HG02981 (cell line): Measurements from ENCODE around the gene CCDC178.
A peak's percentile ranks its signal among the peaks of the same experiment; 100 is the strongest.

ENCODE experiments used
- ATAC-seq: cut with Tn5 transposase; IDR thresholded peaks from one replicate; pipeline ENCODE4 v1.9.1; 2021; ENCODE audit warnings: mild to moderate bottlenecking, moderate library complexity; ENCODE audit not compliant: unreplicated experiment

Gene CCDC178

DNA sequence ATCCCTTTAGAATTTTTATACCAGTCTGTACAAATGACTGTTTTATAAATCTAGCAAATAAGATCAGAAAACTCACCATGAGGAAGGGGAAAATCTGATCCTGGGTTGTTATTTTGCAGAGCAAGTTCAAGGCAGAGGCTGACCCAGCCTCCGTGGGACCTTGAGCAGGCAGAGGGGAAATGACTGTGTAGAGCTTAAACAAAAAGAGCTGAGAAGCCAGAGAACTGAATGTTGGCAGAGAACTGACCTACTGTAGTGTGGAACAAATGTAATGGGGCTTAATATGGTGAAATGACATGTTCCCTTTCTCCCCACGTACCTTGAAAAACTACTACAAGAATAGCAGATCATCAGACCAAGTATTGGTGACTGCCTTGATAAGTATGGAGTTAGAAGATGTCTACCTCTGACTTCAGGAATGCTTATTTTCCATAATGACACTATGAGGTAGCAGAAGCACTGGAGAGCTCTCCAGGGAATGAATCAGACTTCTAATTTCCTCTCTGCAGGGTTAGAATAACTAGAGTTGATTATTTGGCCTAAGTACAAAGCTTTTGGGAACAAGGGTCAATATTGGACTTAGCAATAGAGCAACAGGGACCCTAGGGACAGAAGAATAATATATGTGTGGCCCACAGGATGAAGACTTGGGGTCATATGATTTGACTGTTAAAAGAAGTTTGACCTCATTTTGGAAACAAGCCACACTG lies 304.4 kb downstream of the CCDC178 start:
- no peak for ATAC-seq

DNA sequence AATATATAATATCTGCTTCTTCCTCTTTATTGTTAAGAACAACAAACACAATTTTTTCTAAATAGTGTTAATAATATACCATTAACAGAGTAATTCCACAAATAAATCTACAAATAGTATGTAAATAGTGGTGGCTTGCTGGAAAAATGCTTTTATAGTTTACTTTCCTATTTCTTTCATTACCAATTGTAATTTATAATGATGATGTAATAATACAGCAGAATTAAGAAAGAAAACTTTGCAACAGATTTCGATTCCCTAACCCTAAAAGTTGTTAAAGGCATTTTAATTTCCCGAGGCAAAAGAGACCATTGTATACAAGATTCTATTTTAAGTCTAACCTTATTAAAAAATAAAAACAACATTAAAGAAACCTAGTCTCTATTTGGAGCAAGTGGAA lies 307.9 kb downstream of the CCDC178 start:
- no peak for ATAC-seq

DNA sequence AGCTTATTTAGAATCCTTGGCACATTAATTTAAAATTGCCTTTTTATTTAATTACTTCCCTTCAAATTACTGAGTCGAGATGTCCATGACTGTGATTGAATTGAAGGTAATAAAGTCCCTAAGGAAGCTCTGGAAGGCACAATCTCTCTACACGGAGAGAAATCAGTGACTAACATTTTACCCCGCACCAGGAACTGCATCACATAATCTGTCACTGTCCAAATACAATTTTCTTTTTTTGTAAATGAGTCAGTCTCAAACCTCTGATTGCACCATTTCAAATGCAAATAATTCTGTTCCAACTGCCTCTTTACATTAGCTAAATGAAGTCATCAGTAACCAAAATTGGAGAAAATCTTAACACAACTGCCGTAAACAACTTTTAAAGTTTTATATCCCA lies 311.9 kb downstream of the CCDC178 start:
- no peak for ATAC-seq

GRCh38 chr18:33123862-33124518 lies 316.5 kb downstream of the CCDC178 start:
- ATAC-seq, result no peak

- ATAC-seq, result no peak
Measured at GRCh38 chr18:33116376-33116775, 324.1 kb downstream of the CCDC178 start.

DNA sequence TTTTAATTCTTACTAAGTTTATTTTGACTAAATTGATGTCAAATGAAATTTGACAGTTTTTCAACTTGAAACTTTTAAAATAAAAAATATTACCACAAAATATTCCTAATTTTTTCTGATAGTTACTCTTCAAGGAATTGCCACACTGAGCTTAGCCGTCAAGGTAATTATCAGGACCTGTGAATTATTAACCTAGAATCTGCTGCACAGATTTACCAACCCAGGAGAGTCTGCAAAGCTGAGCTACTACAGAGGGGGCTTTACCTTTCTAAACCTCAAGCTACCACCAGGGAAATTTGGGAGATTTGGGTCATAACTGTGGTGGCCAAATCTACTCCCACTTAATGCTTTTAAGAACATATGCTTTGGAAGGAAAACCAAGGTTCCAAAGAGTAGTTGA lies 324.6 kb downstream of the CCDC178 start:
- no peak for ATAC-seq

- ATAC-seq, result no peak
Measured at GRCh38 chr18:33115476-33115875, 325.0 kb downstream of the CCDC178 start.

- ATAC-seq, result no peak
Measured at GRCh38 chr18:33114749-33115148, 325.8 kb downstream of the CCDC178 start.

GRCh38 chr18:33113416-33113815 lies 327.1 kb downstream of the CCDC178 start:
- no peak for ATAC-seq

- no peak for ATAC-seq
Measured at GRCh38 chr18:33107511-33107910, 333.0 kb downstream of the CCDC178 start.

DNA sequence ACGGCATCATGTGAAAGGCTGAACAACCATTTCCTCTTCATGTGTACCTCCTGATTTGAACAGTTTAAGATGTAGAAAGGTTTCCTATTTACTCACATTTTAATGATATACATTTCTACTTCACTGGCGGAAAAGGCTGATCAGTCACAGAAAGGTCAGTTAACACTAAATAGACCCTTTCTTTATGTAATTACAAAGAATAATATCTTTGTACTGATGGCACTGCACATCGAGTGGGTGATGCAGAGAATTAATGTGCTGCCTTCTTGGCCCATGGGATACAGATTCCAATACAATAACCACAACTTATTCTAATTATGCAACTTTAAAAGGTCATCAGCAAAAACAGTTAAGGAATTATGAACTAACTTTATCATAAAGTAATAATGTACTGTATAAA lies 339.2 kb downstream of the CCDC178 start:
- no peak for ATAC-seq

DNA sequence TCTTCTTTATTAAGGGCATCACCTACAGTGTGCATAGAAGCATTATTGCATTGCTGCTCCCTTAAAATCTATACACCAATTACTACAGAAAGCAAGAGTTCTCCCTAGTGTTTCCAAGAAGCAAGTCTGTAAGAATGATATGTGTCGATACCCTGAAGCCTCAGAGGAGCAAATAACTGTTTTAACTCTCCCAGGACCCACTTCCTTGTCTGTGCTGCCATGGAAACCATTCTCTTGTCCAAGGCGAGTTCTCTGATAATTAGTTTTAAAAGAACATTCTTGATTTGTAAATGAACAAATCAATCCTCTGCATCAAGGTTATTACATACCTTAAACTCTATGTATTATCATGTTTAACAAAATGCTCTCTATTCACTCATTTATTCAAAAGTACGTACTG lies 340.9 kb downstream of the CCDC178 start:
- ATAC-seq, result no peak

DNA sequence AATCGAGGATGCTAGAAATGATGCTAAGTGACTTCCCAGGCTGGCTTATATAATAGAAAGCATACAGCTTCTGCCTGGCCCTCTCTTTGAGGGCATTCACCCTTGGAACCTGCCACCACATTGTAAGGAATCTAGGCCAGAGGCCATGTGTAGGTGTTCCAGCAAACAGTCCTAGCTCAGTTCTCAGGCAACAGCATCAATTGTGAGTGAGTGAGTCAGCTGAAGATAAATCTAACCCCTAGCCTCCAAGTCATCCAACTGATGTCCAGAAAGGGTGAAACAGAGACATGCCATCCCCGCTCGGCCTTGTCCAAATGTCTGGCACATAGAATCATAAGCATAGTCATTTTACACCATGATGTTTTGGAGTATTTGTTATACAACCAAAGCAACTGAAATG lies 343.4 kb downstream of the CCDC178 start:
- ATAC-seq, result no peak

DNA sequence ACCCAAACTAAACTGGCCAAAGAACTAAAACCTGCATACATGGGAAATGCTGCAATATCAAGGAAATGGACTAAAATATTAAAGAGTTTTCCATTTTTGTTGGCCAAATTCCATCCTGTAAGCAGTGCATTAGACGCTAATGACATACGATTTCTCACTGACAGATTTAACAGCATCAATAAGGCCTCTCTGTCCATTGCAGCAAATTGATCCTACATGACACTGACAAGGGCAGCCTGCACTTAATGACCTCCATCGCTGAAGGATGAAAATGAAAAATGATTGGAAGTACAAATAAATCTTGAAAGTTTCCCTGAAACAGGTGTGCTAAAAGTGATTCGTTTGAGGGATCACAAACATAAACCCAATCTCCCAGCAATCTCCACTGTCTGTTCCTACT lies 350.1 kb downstream of the CCDC178 start:
- no peak for ATAC-seq

- ATAC-seq, result no peak
Measured at GRCh38 chr18:33076601-33077000, 363.9 kb downstream of the CCDC178 start.

DNA sequence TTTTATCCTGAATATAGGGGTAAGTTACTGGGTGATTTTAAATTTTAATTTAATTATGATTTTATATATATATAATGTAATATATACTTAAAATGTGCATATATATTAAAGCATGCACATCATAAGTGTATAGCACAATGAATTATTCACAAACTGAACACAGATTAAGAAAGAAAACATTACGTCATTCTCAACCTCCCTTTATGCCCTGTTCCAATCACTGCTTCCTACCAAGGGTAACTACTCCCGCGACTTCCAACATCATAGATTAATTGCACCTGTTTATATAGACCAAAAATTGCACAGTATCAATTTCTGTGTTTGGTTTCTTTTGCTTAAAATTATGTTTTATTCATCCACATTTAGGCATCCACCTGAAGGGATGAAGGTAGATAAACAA lies 366.4 kb downstream of the CCDC178 start:
- no peak for ATAC-seq

DNA sequence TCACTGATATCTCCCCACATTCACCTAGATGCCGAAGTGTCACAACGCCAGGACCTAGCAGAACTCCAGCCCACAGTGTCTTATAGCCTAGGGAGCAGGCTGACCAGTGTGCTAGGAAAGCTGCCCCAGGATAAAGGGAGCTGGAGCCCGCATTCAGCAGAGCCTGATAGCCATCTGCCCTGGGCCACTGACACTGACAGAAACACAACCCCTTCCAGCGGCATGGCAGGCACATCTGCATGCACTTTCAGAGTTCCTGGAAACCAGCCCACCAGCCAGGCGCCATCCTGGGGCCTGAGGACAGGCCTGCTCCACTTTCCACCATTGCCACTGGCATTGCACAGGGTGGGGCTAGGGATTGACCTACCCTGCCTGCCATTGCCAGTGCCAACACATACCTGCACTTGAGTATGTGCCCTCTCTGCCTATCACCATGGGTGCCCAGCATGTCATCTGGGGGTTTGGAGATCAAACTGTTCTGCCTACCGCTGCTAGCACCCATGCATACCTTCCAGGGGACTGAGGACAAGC lies 377.6 kb downstream of the CCDC178 start:
- ATAC-seq, result no peak

- no peak for ATAC-seq
Measured at GRCh38 chr18:33052886-33053285, 387.6 kb downstream of the CCDC178 start.

DNA sequence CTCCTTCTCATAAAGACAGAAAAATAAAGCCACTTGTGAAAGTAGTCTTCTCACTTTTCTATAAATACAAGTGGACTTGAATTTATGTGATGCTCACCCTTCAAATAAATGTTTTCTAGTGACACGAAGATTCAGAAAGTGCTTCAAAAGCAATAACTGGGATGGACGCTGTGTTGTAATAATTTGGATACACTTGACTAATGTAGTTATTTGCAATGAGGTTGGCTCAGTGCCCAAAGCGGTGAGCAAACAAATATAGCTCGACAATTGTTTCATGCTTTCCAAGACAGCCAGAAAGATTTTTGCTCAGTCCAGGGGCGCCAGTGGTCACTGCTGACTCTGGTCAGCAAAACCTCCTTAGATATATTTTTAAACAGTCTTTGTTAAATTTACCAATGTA lies 389.1 kb downstream of the CCDC178 start:
- ATAC-seq, result no peak

DNA sequence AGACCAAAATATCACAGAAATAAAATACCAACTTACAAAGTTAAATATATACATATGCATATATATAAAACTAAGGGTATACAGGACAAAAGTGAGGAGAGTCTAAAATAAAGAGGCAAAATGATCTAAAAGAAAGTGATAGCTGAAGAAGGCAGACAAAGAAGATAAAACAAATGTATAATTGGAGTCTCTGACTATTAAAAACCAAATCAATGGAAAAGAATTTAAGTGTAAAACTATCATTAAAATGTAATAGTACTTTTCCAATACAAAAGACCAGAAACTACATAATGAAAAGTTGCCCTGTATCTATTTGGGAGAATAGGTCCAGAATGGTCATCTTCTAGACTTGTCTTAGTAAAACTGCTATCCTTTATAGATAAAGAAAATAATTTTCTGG lies 400.3 kb downstream of the CCDC178 start:
- ATAC-seq, result no peak

DNA sequence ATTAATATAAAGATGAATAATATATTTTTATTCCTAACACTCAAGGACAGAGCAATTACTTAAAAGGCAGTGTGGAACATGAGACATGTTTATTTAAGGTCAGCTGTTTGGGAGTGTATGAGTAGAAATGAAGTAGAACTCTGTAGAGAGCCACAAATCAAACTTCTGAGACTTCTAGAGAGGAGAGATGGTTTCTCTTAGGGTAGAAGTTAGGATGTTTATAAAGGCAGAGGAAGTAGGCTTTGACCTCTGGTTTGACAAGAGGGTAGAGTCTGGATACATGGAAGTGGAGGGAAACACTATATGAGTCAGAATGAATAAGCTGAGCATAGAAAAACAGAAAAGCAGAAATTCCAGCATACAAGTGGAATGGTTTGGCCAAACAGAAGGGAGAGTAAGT lies 405.6 kb downstream of the CCDC178 start:
- ATAC-seq, result no peak

- ATAC-seq, result no peak
Measured at GRCh38 chr18:33034212-33034611, 406.3 kb downstream of the CCDC178 start.

- ATAC-seq, result peak; percentile 72
Measured at GRCh38 chr18:33022370-33022769, 418.2 kb downstream of the CCDC178 start.
